HFFc6 (cell line): Measurements from ENCODE around the gene ETV5. TPM values are rescaled to one million over a fixed set of nuclear protein-coding genes. Genes with fewer than 3 reads are reported as not detected.

Experiments
- DNase-seq: peaks from one replicate; pipeline ENCODE4 v3.0.0-alpha.2; 2018
- H3K27ac Mint-ChIP-seq: 2 replicates; pipeline ENCODE4 v1.8.0; 2020; ENCODE audit warnings: mild to moderate bottlenecking, mixed read lengths
- H3K27me3 Mint-ChIP-seq: 2 replicates; pipeline ENCODE4 v1.8.0; 2021; ENCODE audit warnings: mild to moderate bottlenecking, moderate library complexity, mixed read lengths; ENCODE audit not compliant: insufficient read depth
- H3K36me3 Mint-ChIP-seq: 2 replicates; pipeline ENCODE4 v1.8.0; 2021; ENCODE audit warnings: low read depth, mixed read lengths
- H3K4me1 Mint-ChIP-seq: 2 replicates; pipeline ENCODE4 v1.8.0; 2020; ENCODE audit warnings: low read depth, mixed read lengths
- H3K4me3 Mint-ChIP-seq: 2 replicates; pipeline ENCODE4 v1.8.0; 2020; ENCODE audit warnings: mild to moderate bottlenecking, moderate library complexity, mixed read lengths
- H3K9me3 Mint-ChIP-seq: 2 replicates; pipeline ENCODE4 v1.8.0; 2020; ENCODE audit warnings: mild to moderate bottlenecking, mixed read lengths
- total RNA-seq, 6 experiments: library from RNA; stranded (reverse); fragmentation: NEBNext Ultra II Directional; extraction: Animal tissue kit (Norgen Biotek cat#: 25700); gene quantifications; 2 replicates in 1 of 6; 3 replicates in 5 of 6; pipeline ENCODE4 v1.2.3, GENCODE V29; 2021
- TF ChIP-seq, protein P1 (sequence below): fragments of 200-600 bp; sonication (generic); IDR thresholded peaks from 2 replicates; pipeline ENCODE4 v1.5.0; 2021; ENCODE audit warnings: antibody characterized with exemption, mild to moderate bottlenecking

Gene ETV5
- total RNA-seq, 6 experiments from 2014 or later, result 48.6 to 69.3 (median 52.5) TPM

DNA sequence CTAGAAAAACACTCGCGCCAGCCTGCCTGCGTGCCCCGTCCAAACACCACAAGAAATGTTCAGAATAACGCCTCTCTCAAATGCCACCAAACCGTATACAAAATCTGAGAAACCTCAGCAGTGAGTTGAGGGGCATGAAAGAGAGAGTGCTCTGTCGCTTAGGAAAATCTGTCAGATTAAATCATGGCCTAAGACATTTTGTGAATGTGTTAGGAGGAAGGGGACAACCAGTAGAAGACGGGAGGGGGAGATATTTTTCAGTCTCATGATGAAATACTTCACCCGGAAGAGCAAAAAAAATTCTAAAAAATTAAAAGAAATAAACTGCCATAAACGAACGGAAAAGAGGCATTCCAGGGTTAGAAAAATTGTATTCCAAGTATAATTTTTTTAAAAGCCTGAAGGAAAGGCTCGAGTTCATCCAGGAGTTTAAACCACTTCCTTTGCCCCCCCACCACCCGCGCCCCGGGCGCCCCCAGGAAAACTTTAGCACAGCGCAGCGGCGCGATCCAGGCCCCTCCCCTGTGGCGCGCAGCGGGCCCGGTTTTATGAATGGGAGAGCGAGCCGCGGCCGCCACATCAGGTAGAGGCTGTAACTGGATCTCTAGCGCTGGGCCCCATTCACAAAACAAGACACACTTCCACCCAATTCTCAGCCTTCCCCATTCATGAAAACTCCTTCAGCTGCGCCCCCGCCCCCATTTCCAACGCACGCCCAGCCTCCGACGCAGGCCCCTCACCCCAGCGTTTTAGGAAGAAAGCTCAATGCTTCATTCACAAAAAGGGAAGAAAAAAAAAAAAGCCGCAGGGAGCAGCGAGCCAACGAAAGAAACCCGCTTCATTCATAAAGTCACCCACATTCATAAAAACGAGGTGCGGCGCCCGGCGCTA is 1.4 kb downstream of the ETV5 start:
- H3K4me1 Mint-ChIP-seq, result peaks cover 56% of the 10 kb centered on the region
- peaks cover 6% of the 10 kb centered on the region for H3K27me3 Mint-ChIP-seq
- H3K36me3 Mint-ChIP-seq, result peaks cover 25% of the 10 kb centered on the region
- TF ChIP-seq, protein P1, sequence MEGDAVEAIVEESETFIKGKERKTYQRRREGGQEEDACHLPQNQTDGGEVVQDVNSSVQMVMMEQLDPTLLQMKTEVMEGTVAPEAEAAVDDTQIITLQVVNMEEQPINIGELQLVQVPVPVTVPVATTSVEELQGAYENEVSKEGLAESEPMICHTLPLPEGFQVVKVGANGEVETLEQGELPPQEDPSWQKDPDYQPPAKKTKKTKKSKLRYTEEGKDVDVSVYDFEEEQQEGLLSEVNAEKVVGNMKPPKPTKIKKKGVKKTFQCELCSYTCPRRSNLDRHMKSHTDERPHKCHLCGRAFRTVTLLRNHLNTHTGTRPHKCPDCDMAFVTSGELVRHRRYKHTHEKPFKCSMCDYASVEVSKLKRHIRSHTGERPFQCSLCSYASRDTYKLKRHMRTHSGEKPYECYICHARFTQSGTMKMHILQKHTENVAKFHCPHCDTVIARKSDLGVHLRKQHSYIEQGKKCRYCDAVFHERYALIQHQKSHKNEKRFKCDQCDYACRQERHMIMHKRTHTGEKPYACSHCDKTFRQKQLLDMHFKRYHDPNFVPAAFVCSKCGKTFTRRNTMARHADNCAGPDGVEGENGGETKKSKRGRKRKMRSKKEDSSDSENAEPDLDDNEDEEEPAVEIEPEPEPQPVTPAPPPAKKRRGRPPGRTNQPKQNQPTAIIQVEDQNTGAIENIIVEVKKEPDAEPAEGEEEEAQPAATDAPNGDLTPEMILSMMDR, result no peak; the same call in 1 of the 2 replicates
- peak overlapping the region; percentile 97 for H3K27ac Mint-ChIP-seq
- no peaks in the 10 kb centered on the region for H3K9me3 Mint-ChIP-seq
- DNase-seq, result peak; percentile 37
- peak overlapping the region; percentile 92 for H3K4me3 Mint-ChIP-seq

DNA sequence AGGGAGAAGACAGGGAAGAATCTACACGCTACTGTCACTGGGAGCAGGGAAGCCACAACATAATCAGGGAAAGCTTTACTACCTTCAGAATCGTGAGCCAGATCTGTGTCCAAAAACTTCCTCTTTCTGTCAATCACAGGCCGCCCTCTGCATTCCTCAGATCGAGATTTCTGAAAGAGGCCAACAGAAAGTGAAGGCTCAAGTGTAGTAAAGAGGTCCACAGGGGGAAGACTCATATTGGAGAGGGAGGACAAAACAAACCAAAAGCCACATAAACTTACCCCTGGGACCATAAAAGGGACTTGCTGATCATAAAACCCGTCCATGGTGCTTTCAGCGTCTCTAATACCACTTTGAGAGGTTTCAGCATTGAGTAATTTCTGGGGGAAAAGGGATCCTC is 3.3 kb downstream of the ETV5 start:
- Mint-ChIP-seq H3K4me1 (peaks cover 51% of the 10 kb centered on the region), H3K27ac (peak overlapping the region; percentile 60), H3K9me3 (no peaks in the 10 kb centered on the region), H3K4me3 (no peak overlapping the region), H3K27me3 (peaks cover 2% of the 10 kb centered on the region), H3K36me3 (peaks cover 29% of the 10 kb centered on the region)
- DNase-seq, result no peak
- TF ChIP-seq, protein P1, result no peak

DNA sequence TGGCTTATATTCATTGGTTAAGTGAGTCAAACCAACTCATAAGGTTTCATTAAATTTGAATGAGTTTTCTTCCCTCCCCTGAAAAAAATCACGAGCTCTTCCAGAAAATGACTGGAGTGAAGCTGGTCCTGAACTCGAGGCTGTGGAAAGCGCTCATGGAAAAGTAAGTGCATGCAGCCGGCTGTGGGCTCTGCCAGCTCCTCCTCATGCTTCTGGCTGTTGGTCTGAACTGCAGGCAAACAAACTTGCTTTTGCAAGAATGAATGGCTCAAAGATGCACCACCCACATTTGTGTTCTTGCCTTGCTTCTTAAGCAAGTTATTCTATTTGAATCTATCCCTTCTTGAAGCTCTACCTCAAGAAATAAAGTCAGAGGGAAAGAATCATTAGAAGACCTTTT is 6.2 kb downstream of the ETV5 start:
- Mint-ChIP-seq H3K27me3 (no peaks in the 10 kb centered on the region; the same call in 1 of the 2 replicates), H3K9me3 (no peaks in the 10 kb centered on the region), H3K27ac (peak overlapping the region; percentile 59), H3K4me3 (no peak overlapping the region), H3K4me1 (peaks cover 67% of the 10 kb centered on the region), H3K36me3 (peaks cover 29% of the 10 kb centered on the region)
- TF ChIP-seq, protein P1, result no peak
- no peak for DNase-seq

DNA sequence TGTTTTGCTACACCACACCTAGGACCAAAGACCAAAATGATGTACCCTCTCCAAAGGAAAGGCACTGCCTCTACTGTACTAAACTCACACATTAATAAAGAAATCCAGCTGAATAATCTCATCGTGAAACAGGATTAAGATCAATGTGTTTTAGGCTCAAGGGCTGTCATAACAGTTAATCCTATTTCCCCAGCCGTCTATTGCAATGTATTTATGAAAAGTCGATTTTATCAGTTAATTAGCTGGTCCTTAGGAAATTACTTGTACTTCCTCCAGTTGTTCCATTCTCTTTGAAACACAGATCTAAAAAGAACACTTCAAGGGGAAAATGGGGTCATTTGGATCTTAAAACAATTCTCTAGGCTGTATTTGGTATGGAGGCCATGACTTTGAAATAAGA is 8.5 kb downstream of the ETV5 start:
- no peak overlapping the region for H3K27ac Mint-ChIP-seq
- no peak for DNase-seq
- no peaks in the 10 kb centered on the region for H3K9me3 Mint-ChIP-seq
- H3K36me3 Mint-ChIP-seq, result peaks cover 27% of the 10 kb centered on the region
- H3K4me1 Mint-ChIP-seq, result peaks cover 56% of the 10 kb centered on the region
- no peaks in the 10 kb centered on the region; the same call in 1 of the 2 replicates for H3K27me3 Mint-ChIP-seq
- TF ChIP-seq, protein P1, result no peak
- H3K4me3 Mint-ChIP-seq, result no peak overlapping the region

DNA sequence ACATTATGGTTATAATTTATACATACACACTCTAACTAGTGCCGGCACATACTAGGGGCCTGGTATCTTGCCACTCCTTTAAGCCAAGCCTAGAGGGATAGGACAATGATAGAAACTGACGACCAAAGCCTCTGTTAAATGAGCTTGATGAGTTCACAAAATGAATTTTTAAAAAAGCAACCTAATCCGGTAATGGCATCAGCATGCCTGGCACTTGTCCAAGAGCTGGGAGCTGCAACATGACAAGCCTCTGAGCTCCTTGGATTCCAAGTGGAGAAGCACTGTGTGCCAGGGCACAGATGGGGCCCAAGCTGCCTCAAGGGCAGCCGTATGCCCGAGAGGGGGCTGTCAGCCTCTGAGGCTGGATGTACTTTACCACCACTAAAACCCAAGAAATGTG is 9.7 kb downstream of the ETV5 start:
- peaks cover 22% of the 10 kb centered on the region for H3K36me3 Mint-ChIP-seq
- H3K4me3 Mint-ChIP-seq, result peak overlapping the region; percentile 71
- no peaks in the 10 kb centered on the region; the same call in 1 of the 2 replicates for H3K27me3 Mint-ChIP-seq
- DNase-seq, result peak; percentile 76
- TF ChIP-seq, protein P1, result no peak
- no peaks in the 10 kb centered on the region for H3K9me3 Mint-ChIP-seq
- peaks cover 49% of the 10 kb centered on the region for H3K4me1 Mint-ChIP-seq
- peak overlapping the region; percentile 54 for H3K27ac Mint-ChIP-seq
